ENCODE measurements around the gene KCNN3.
A peak's percentile ranks its signal among the peaks of the same experiment; 100 is the strongest.

KCNN3 gene

GRCh38 chr1:154797175-154797574 is 72.9 kb downstream of the KCNN3 start:
- DNase-seq: no peak

DNA sequence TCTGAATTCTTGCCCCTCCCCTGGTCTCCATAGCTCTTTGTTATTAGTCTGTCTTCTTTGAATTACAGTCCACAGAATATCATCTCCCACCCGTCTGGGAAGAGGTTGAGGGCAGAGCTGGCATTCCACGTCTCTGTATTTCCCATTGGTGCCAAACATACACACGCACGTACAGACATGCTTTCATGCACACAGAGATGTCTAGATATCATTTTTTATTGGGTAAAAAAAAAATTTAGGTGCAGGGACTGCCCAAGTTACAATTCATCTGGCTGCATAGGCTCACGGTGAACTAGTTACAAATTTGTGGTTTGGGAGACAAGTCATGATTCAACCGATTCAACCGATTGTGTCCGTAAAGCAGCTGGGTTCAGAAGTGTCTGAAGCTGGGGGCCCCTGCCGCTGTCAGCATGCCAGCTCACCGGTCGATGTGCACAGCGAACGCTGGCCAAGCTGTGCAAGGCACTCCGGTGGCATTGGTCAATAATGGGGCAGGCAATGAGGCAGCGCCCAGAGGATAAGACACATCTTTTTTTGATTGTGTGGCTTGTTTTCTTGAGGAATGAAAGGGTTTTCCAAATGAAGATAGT is 73.7 kb downstream of the KCNN3 start:
- no peak for DNase-seq

DNA sequence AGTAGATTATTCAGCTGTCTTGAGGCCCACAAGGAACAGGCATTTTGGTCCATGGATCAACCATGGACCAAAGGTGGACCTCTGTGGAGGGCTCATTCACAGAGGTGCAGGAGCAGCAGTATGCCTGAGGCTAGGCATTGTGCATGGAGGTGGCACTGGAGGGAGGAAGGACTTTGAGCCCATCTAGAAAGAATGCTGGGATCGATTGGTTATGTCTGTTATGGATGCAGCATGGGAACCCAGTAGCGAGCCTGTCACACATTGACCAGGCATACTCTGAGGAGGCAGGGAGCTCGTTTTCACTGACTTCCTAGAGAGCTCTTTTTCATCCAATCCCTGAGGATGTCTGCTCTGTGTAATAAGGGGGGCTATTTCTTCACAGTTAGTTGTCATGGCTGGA is 75.5 kb downstream of the KCNN3 start:
- DNase-seq: no peak

DNA sequence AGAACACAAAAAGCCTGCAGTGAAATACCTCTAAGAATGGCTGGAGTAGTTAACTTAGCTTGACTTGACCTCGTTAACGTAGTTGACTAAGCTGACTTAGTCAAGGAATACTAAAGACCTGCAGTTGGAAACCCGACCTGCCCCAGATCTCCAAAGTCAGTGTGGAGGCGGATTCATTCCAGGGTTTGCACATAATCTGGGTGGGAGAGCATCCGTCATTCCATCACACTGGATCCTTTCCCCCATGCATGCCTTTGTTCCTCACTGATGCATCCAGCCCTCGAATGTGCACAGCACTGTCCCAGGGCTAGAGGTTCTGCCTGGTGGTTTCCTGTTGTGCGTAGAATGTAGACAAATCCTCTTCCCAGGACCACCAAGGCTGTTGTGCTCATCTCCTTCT is 76.4 kb downstream of the KCNN3 start:
- no peak for DNase-seq

DNA sequence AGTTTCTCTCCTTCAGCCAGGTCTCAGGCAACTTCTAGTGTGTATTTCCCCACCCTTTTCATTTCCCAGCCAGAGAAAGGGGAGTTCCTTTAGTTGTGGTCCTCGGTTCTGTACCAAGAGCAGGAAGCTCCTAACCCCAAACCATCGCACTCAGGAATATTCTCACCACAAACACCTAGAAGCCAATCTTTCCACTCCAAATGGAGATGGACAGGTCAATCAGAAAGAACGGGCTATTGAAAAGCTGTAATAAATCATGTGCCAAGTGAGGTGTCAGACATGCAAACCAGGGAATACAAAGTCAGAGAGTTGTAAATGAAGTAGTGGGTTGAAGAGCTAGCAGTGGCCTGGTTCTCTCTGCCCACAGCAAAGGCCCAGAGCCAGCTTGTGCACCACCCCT is 77.2 kb downstream of the KCNN3 start:
- no peak for DNase-seq

DNA sequence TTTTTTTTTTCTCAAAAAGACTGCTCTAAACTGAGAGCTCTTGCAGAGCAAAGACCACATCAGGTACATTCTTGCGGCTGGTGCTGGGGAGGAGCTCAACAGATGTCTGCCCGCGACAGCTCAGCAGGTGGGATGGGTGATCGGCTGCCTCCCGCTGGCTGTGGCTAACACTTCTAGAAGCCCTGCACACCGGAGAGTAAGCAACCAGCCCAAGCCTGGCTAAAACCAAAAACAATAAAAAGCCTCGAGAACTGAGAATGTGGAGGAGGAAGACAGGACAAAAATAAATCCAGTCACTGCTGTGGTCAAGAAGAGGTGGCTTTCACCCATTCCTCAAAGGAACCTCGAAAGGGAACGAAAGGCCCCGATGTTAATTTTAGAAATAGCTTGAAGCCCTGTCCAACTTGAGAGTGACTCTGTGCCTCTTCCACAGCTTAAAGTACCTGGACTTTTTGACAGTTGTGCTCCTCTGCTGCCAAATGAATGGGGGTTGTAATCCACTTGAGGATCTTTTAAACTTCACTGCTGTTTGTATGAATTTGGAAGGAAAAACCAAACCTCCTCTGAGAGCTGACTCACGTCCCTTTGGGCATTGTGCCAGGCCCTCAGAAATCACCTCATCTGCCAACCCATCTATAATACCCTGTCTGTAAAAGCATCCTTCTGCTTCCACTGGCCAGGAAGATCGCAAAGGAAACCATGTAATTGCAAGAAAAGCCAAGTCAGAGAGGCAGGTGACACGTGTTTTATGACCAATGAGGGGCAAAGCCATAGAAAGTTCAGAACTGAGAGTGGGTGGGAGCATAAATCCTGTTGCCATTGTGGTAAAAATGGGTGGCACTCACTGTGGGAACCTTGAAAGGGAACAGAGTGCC is 78.6 kb downstream of the KCNN3 start:
- peak in 10 of 56 donors; percentile 11 to 43 (median 26) for DNase-seq

GRCh38 chr1:154788886-154789285 is 81.2 kb downstream of the KCNN3 start:
- no peak for DNase-seq

DNA sequence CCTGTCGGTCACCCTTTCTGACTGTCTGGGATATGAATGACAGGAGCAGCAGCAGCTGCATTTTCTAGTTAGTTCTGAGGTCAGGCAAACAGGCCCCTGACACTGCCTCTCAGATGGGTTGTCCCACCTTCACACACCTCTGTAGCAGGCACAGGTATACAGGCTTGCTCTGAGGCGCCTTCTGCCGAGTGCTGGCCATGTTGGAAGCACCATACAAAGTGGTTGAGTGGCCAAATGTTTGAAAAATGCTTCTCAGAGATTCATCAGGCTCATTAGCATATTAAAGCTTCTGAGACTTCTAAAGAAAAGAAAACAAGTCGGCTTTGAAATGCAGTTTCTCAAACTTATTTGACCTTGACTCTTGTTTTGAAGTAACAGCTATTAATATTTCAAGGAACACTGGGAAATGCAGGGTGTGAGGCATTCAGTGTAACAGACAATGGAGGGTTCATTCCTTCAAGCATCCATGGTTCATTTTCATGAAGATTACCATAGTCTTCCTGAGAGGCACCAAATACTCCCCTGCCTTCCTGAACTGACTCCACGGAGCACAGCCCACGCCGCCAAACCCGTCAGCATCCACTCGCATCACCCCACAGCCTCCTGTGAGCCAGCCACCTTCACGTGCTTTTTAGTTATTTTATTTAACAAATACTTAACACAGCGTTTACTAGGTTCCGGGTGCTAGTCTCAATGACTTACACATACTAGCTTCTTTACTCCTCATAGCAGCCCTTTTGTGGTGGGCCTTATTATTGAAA is 81.8 kb downstream of the KCNN3 start:
- DNase-seq: no peak

- DNase-seq: no peak
Measured at GRCh38 chr1:154786804-154787570, 83.1 kb downstream of the KCNN3 start.

DNA sequence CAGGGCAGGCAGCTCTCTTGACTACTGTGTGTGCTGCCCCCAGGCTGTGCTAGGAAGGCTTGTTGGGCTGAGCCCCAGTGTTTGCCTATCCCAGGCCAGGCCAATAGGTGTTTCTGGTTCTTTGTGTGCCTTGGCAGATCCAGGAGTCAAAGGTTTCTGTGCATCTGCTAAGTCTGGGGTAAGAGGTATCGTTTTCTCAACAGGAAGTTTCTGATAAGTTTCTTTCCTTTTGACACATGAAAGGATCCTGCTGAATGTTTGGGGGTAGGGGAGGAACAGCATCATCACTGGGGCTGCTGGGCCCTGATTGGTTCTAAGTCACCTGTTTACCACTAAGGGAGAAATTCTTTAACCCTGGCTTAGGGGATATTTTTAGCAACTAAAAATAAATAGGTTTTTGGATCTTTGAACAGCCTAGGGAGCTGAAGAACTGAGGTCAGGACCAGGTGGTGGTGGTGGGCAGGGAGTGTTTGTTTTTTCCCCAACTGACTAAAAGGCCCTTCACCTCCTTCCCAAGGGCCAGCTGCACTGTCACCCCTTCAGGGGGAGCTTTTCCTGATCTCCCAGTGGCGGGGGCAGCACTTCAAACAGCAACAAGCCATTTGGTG is 85.1 kb downstream of the KCNN3 start:
- no peak for DNase-seq

GRCh38 chr1:154784416-154784815 is 85.7 kb downstream of the KCNN3 start:
- no peak for DNase-seq

DNA sequence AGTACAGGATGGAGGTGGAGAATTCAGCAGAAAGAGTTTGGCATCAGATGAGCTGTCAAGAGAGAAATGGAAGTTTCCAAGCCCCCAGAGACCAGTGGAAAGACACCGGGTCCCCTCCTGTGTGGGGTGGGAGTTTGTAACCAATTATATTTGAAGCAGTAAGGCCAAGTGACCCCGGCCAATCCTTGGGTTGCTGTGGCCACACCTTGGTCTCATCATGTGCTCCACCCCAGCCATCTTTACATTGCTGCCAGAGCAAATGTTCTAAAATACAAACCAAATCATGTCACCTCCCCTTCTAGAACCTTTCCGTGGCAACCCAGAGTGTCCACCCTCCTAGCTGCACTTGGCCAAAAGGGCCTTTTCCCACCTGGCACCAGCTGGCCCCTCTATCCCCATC is 86.1 kb downstream of the KCNN3 start:
- no peak for DNase-seq

GRCh38 chr1:154780541-154780940 is 89.5 kb downstream of the KCNN3 start:
- DNase-seq: no peak

GRCh38 chr1:154779551-154780189 is 90.4 kb downstream of the KCNN3 start:
- DNase-seq: peak in 4 of 56 donors; percentile 8 to 31 (median 16)

- no peak for DNase-seq
Measured at GRCh38 chr1:154778944-154779343, 91.1 kb downstream of the KCNN3 start.

- no peak for DNase-seq
Measured at GRCh38 chr1:154778275-154778674, 91.8 kb downstream of the KCNN3 start.

DNA sequence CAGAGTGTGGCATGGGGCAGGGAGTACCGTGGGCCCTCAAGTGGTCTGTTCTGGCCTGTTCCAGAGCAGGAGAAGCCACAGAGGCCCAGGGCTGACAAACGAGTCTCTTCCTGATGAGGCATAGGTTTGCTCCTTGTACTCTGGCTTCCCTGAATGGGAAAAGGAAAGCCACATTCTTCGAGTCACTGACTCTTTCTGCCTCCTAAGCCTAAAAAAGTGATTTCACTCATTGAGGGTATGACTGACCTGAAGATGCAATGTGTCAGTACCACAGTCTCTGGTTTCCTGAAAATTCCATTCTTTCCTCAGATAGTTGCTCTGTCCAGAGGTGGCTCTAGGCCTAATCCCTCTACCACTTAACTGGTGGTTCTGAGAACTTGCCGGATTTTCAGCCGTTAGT is 92.3 kb downstream of the KCNN3 start:
- DNase-seq: no peak

DNA sequence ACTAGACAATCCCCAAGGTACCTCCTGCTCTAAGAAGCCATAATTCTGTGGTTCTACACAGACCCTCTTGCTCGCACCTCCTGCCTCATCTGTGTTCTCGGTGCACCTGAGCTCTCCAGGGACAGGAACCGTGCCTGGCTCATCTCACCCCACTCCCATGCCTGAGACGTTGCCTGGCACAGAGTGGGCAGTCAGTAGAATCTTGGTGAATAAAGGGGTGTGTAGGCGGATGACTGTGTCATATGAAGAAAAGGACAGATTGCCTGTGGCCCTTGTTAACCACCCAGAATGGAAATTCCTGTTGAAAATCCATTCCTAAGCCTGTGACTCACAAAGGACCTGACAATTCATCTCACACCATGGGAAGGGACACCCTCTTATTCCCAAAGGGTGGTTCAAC is 92.9 kb downstream of the KCNN3 start:
- DNase-seq: peak in 3 of 56 donors; percentile 8 to 19 (median 14)

DNA sequence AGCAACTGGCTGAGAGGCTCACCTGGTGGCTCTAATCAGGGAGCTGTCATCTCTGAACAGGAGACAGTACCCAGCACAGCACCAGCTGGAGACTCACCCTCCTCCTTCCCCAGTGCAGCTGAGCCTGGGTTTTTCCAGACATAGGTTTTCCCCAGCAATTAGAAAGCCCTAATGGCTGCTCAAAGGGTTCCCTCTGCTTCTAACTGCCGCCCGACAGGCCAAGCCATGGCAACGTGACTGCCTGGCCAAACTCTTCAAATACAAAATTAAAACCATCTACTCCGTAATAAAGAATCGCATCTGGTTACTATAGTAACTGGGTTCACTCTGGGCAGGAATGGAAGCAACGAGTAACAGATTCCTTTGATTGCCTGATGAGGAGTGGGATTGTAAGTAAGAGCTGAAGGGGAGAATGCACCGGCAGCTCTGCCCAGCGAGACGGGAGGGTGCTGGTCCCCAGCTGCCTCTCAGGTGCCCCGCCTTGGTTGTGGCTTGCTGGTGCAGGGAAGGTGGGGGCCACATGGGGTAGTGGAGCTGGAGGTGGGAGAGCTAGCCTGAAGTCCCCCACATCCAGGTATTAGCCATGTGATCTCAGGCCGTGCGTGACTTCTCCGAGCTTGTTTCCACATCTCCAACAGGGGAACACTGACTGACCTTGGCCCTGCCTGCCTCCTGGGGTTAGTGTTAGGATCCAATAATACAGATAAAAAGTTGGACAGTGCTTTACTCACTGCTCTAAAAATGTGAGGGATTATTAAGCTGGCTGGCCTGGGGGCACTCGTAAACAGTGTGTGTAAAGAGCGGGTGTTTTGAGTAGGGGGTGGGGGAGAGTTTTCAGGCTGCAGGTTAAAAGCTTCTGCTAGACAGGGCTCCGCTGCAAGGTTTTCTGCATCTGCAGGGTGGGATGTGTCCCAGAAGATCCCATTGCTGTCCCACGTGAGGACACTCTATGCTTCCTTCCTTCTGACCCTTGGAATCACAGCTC is 94.2 kb downstream of the KCNN3 start:
- DNase-seq: peak in 3 of 56 donors; percentile 11 to 37 (median 17)

Measured in amygdala (tissue), 56 donors.